Caco-2 (cell line): Measurements from ENCODE around the gene DRAM1. TPM values are rescaled to one million over a fixed set of nuclear protein-coding genes. Genes with fewer than 3 reads are reported as not detected.

ENCODE experiments used
- BruUV-seq: library from RNA; stranded (reverse); fragments of 400-500 nt; replicated peaks from 2 replicates; lab custom pipeline; 2021; lab: Mats Ljungman, UMichigan
- CTCF ChIA-PET: fragments of 300-600 bp; sonication (Branson Sonifier 250); formaldehyde crosslinking; loops from one replicate; lab custom pipeline; 2022; ENCODE audit warnings: antibody characterized with exemption; lab: Charles Lee
- POLR2A ChIA-PET: fragments of 300-600 bp; sonication (Branson Sonifier 250); formaldehyde crosslinking; loops from one replicate; lab custom pipeline; 2022; ENCODE audit warnings: antibody characterized with exemption; lab: Charles Lee
- DNase-seq, 2 experiments: peaks; one replicate each; pipeline versions ENCODE4 v3.0.0 to v3.0.0-alpha.2; 2020 to 2022
- H3K27me3 ChIP-seq: replicated peaks from 2 replicates; pipeline ENCODE4 v1.6.0; 2011; ENCODE audit warnings: low read length; ENCODE audit not compliant: control insufficient read depth, insufficient read depth
- H3K36me3 ChIP-seq: 2 replicates; pipeline ENCODE4 v1.5.1; 2011; ENCODE audit warnings: low read length; ENCODE audit not compliant: control insufficient read depth, insufficient read depth
- H3K4me1 ChIP-seq: fragments of 250-450 bp; sonication (Bioruptor Pico); 2 replicates; pipeline ENCODE4 v1.5.1; 2020; ENCODE audit warnings: mild to moderate bottlenecking
- H3K4me3 ChIP-seq: 2 replicates; pipeline ENCODE4 v1.5.1; 2011; ENCODE audit warnings: low read depth, mild to moderate bottlenecking, control low read depth, low read length
- H3K9me3 ChIP-seq: fragments of 250-450 bp; sonication (Bioruptor Pico); 2 replicates; pipeline ENCODE4 v1.5.1; 2020; ENCODE audit warnings: mild to moderate bottlenecking, moderate library complexity
- H3K27ac Mint-ChIP-seq: one replicate; pipeline ENCODE4 v1.8.0; 2022; ENCODE audit warnings: mixed read lengths; ENCODE audit not compliant: unreplicated experiment
- H3K27me3 Mint-ChIP-seq: one replicate; pipeline ENCODE4 v1.8.0; 2022; ENCODE audit warnings: mixed read lengths; ENCODE audit not compliant: insufficient read depth, unreplicated experiment
- H3K36me3 Mint-ChIP-seq: one replicate; pipeline ENCODE4 v1.8.0; 2022; ENCODE audit warnings: mild to moderate bottlenecking, mixed read lengths; ENCODE audit not compliant: insufficient read depth, unreplicated experiment
- H3K4me1 Mint-ChIP-seq: one replicate; pipeline ENCODE4 v1.8.0; 2022; ENCODE audit warnings: low read depth, mixed read lengths; ENCODE audit not compliant: unreplicated experiment
- H3K4me3 Mint-ChIP-seq: one replicate; pipeline ENCODE4 v1.8.0; 2022; ENCODE audit warnings: mild to moderate bottlenecking, moderate library complexity, mixed read lengths; ENCODE audit not compliant: unreplicated experiment
- H3K9me3 Mint-ChIP-seq: one replicate; pipeline ENCODE4 v1.8.0; 2022; ENCODE audit warnings: mixed read lengths; ENCODE audit not compliant: unreplicated experiment
- intact Hi-C: fragments of 100-400 bp; cut with micrococcal nuclease; formaldehyde crosslinking; loops from one replicate; pipeline ENCODE4 v1.10.0; 2022; ENCODE audit not compliant: unreplicated experiment
- total RNA-seq: library from RNA; stranded (reverse); gene quantifications from 2 replicates; pipeline ENCODE4 v1.2.3, GENCODE V29; 2022
- TF ChIP-seq, protein P1 (sequence below), 2 experiments: fragments of 200-600 bp in 1 of 2; IDR thresholded peaks; 1 replicate in 1 of 2; 2 replicates in 1 of 2; pipeline versions ENCODE4 v1.5.1 to v1.8.0; 2011 to 2022; ENCODE audit warnings: antibody characterized with exemption in 1 of 2, control low read depth in 1 of 2, inconsistent platforms in 1 of 2, low read depth in 1 of 2, low read length in 1 of 2, mild to moderate bottlenecking in 1 of 2, moderate library complexity in 1 of 2; ENCODE audit not compliant: insufficient read depth in 1 of 2, severe bottlenecking in 1 of 2, unreplicated experiment in 1 of 2

Gene DRAM1
- total RNA-seq, 1 experiment from 2014 or later: 46.4 TPM

DNA sequence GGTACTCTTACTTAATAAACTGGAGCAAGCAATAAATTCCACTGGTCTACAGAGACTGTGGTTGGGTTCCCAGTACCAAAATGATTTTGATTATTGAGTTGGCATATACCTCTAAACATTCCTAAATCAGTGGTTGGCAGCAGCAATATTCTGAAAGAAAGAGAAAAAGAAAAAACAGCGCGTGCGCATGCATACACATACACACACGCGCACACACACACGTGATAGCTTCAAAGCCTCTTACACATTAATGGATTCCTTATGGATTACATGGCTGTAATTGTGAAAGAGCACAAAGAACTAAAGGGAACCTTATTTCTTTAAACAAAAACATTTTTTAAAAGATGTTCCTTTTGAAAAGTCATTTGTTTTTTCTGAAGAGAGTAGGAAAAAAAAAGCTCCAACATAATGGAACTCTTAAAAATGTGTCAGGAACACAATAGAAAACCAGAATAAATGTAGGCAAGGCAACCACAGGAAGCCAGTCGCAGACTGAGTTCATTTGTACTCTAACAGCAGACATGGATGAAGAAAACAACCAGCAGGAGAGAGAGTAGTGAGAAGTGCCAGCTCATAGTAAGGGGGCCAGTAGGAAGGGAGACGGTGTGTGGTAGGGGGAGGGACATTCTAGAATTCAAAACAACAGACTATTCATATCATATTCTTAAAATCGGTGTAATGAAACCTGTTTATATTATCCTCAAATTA, 80.0 kb downstream of the DRAM1 start:
- no peak overlapping the region for H3K4me3 ChIP-seq
- H3K9me3 ChIP-seq: no peaks in the 10 kb centered on the region
- Mint-ChIP-seq H3K4me3 (no peak overlapping the region), H3K27ac (no peak overlapping the region), H3K4me1 (peaks cover 10% of the 10 kb centered on the region), H3K36me3 (no peaks in the 10 kb centered on the region), H3K27me3 (no peaks in the 10 kb centered on the region), H3K9me3 (peaks cover 34% of the 10 kb centered on the region)
- CTCF ChIA-PET: no interaction called here
- no TSS peak for BruUV-seq
- H3K27me3 ChIP-seq: no peaks in the 10 kb centered on the region; the same call in 1 of the 2 replicates
- H3K4me1 ChIP-seq: no peaks in the 10 kb centered on the region
- TF ChIP-seq, protein P1, sequence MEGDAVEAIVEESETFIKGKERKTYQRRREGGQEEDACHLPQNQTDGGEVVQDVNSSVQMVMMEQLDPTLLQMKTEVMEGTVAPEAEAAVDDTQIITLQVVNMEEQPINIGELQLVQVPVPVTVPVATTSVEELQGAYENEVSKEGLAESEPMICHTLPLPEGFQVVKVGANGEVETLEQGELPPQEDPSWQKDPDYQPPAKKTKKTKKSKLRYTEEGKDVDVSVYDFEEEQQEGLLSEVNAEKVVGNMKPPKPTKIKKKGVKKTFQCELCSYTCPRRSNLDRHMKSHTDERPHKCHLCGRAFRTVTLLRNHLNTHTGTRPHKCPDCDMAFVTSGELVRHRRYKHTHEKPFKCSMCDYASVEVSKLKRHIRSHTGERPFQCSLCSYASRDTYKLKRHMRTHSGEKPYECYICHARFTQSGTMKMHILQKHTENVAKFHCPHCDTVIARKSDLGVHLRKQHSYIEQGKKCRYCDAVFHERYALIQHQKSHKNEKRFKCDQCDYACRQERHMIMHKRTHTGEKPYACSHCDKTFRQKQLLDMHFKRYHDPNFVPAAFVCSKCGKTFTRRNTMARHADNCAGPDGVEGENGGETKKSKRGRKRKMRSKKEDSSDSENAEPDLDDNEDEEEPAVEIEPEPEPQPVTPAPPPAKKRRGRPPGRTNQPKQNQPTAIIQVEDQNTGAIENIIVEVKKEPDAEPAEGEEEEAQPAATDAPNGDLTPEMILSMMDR (IDR thresholded peaks at IDR 0.05; ENCODE audit: insufficient read depth in 1 of 2, low read depth in 1 of 2, low read length in 1 of 2, severe bottlenecking in 1 of 2, unreplicated experiment in 1 of 2): no peak
- intact Hi-C loops: no loop called here
- no peak for DNase-seq
- no peaks in the 10 kb centered on the region for H3K36me3 ChIP-seq
- POLR2A ChIA-PET: no interaction called here

DNA sequence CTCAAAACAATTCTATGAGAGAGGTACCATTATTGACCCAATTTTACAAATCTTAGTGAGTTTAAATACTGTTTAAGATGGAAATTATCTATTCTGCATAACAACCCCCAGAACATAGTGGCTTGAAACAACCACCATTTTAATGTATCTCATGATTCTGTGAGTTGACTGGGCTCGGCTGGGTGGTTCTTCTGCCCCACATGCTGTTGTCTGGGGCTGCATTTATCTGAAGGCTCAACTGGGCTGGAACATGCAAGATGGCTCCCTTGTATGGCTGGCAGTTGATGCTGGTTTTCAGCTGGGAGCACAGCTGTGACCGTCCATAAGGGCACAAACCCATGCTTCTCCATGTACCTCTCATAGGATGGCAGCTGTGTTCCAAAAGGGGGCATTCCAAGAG, 82.2 kb downstream of the DRAM1 start:
- Histone ChIP-seq H3K27me3 (no peaks in the 10 kb centered on the region; the same call in 1 of the 2 replicates), H3K9me3 (no peaks in the 10 kb centered on the region), H3K36me3 (no peaks in the 10 kb centered on the region), H3K4me1 (no peaks in the 10 kb centered on the region), H3K4me3 (no peak overlapping the region)
- CTCF ChIA-PET: no interaction called here
- Mint-ChIP-seq H3K27me3 (no peaks in the 10 kb centered on the region), H3K4me3 (no peak overlapping the region), H3K9me3 (peaks cover 34% of the 10 kb centered on the region), H3K36me3 (no peaks in the 10 kb centered on the region), H3K4me1 (peaks cover 4% of the 10 kb centered on the region), H3K27ac (no peak overlapping the region)
- TF ChIP-seq, protein P1 (IDR thresholded peaks at IDR 0.05; ENCODE audit: insufficient read depth in 1 of 2, low read depth in 1 of 2, low read length in 1 of 2, severe bottlenecking in 1 of 2, unreplicated experiment in 1 of 2): no peak
- intact Hi-C loops: no loop called here
- DNase-seq: no peak
- no TSS peak for BruUV-seq
- POLR2A ChIA-PET: no interaction called here

DNA sequence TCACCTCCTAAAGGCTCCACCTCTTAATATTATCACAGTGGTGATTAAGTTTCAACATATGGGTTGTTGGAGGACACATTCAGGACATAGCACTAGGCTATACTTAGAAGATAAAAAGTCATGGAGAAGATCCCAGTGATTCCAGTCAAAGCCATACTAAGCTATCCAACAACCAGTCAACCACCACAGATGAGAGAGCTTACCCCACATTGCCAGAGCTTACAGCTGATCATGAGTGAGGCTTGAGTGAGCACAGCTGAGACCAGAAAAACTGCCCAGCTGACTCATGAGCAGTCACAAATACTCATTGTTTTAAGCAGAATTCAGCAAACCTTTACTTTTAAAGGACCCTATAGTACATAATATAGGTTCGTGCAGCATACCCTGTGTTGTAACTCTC, 85.1 kb downstream of the DRAM1 start:
- no peaks in the 10 kb centered on the region for H3K36me3 ChIP-seq
- BruUV-seq: no TSS peak
- ChIA-PET CTCF (no interaction called here), POLR2A (no interaction called here)
- TF ChIP-seq, protein P1 (IDR thresholded peaks at IDR 0.05; ENCODE audit: insufficient read depth in 1 of 2, low read depth in 1 of 2, low read length in 1 of 2, severe bottlenecking in 1 of 2, unreplicated experiment in 1 of 2): no peak
- H3K4me3 Mint-ChIP-seq: no peak overlapping the region
- DNase-seq: no peak
- peaks cover 30% of the 10 kb centered on the region for H3K9me3 Mint-ChIP-seq
- intact Hi-C loops: no loop called here
- no peak overlapping the region for H3K27ac Mint-ChIP-seq
- H3K4me1 ChIP-seq: no peaks in the 10 kb centered on the region
- no peaks in the 10 kb centered on the region for H3K36me3 Mint-ChIP-seq
- no peak overlapping the region for H3K4me3 ChIP-seq
- H3K27me3 ChIP-seq: no peaks in the 10 kb centered on the region
- no peaks in the 10 kb centered on the region for H3K9me3 ChIP-seq
- no peaks in the 10 kb centered on the region for H3K27me3 Mint-ChIP-seq
- no peaks in the 10 kb centered on the region for H3K4me1 Mint-ChIP-seq
